ENCODE results near the gene BCAS4.

The BCAS4 gene

DNA sequence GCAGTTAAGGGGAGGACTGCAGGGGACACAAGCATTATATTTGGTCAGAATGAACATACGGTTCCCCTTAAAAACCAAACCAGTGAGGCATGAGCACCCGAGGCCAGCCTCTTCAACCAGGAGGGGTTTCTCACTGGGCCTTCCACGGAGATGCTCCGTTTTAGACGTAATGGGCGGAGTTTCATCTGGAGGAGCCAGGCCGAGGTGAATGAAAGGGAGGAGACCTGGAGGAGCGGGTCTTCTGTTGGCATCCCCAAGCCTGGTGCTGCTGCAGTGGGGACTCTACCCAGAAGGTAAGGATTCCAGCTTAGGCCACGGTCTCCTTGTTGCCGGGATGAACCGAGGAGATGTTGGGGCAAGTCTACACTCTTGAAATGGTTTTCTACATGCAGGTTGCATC is 89.0 kb downstream of the BCAS4 start:
- Histone ChIP-seq H3K36me3 (ENCODE audit: insufficient read depth, low read length) (peaks cover 4% of the 10 kb centered on the region), H3K4me1 (ENCODE audit: insufficient read depth, low read length) (no peaks in the 10 kb centered on the region), H3K9ac (ENCODE audit: low read depth, low read length) (no peak overlapping the region), H3K9me3 (ENCODE audit: insufficient read depth, low read depth, low read length) (no peaks in the 10 kb centered on the region), H3K27me3 (ENCODE audit: insufficient read depth, low read length) (no peaks in the 10 kb centered on the region), H3K4me3 (ENCODE audit: low read length) (no peak overlapping the region), H3K27ac (ENCODE audit: low read depth, low read length) (no peak overlapping the region)
- WGBS: 82% methylated on average over 11 of the region's 11 CpGs

DNA sequence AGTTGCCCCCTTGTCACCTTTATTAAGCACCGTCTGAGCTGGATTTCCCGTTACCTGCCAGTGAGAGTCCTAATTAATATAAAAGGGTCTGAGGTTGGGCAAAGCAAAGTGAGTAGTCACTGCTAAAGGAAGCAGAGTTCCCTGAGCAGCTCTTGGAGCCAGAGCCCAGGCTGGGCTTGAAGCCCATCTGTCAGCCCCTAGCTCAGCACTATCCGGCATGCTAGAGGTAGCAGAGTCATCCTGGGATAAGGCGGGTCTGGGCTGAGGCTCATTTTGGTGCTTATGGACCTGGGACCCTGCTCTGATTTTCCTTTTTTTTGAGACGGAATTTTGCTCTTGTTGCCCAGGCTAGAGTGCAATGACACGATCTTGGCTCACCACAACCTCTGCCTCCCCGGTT is 90.2 kb downstream of the BCAS4 start:
- 89% methylated on average over 7 of the region's 7 CpGs for WGBS
- Histone ChIP-seq H3K4me1 (ENCODE audit: insufficient read depth, low read length) (no peaks in the 10 kb centered on the region), H3K9me3 (ENCODE audit: insufficient read depth, low read depth, low read length) (no peaks in the 10 kb centered on the region)

DNA sequence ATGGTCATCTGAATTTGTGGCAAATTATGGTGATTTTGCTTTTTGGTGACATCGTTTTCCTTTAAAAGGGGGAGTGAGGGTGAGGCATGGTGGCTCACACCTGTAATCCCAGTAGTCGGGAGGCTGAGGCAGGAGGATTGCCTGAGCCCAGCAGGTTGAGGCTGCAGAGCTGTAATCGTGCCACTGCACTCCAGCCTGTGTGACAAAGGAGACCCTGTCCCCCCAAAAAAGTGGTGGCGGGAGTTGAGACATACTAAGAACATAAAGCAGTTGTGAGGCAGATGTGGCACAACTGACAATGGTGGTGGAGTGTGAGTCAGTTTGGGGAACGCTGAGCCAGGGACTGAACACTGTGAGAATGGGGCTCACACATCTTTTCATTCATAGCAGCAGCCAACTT is 90.9 kb downstream of the BCAS4 start:
- WGBS: 93% methylated on average over 5 of the region's 5 CpGs
- no peak overlapping the region; the same call in 1 of the 2 replicates for H3K27ac ChIP-seq (ENCODE audit: low read depth, low read length)
- no peaks in the 10 kb centered on the region for H3K9me3 ChIP-seq (ENCODE audit: insufficient read depth, low read depth, low read length)

More for the DNA sequence above, 90.2 kb downstream of the BCAS4 start:
- Histone ChIP-seq H3K9ac (ENCODE audit: low read depth, low read length) (no peak overlapping the region), H3K27ac (ENCODE audit: low read depth, low read length) (no peak overlapping the region), H3K27me3 (ENCODE audit: insufficient read depth, low read length) (no peaks in the 10 kb centered on the region), H3K36me3 (ENCODE audit: insufficient read depth, low read length) (peaks cover 16% of the 10 kb centered on the region), H3K4me3 (ENCODE audit: low read length) (no peak overlapping the region)

GRCh38 chr20:50886184-50886790 is 91.4 kb downstream of the BCAS4 start:
- Histone ChIP-seq H3K9ac (ENCODE audit: low read depth, low read length) (no peak overlapping the region), H3K4me3 (ENCODE audit: low read length) (no peak overlapping the region), H3K4me1 (ENCODE audit: insufficient read depth, low read length) (no peaks in the 10 kb centered on the region), H3K27ac (ENCODE audit: low read depth, low read length) (no peak overlapping the region; the same call in 1 of the 2 replicates), H3K9me3 (ENCODE audit: insufficient read depth, low read depth, low read length) (no peaks in the 10 kb centered on the region), H3K27me3 (ENCODE audit: insufficient read depth, low read length) (no peaks in the 10 kb centered on the region), H3K36me3 (ENCODE audit: insufficient read depth, low read length) (peaks cover 29% of the 10 kb centered on the region)
- 93% methylated on average over 12 of the region's 12 CpGs for WGBS

More for the DNA sequence above, 90.9 kb downstream of the BCAS4 start:
- Histone ChIP-seq H3K27me3 (ENCODE audit: insufficient read depth, low read length) (no peaks in the 10 kb centered on the region), H3K4me1 (ENCODE audit: insufficient read depth, low read length) (no peaks in the 10 kb centered on the region), H3K4me3 (ENCODE audit: low read length) (no peak overlapping the region), H3K36me3 (ENCODE audit: insufficient read depth, low read length) (peaks cover 24% of the 10 kb centered on the region), H3K9ac (ENCODE audit: low read depth, low read length) (no peak overlapping the region)

DNA sequence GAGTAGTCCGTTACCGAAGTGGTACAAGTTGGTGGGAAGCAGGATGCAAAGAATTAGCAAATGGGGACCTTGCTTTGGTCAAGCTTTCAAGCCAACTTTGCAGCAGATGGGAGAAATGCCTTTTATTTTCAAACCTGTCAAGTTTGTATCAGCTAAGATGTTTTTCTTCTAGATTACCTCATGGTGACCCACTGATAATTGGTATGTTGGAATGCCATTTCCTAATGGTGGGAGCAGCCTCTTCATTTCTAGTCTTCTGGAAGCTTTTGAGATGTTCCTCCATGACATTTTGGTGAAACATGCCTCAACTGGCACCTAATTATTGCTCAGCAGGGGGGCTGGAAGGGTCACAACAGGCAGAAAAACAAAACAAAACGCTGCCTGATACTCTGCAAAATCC is 92.7 kb downstream of the BCAS4 start:
- 94% methylated on average over 3 of the region's 3 CpGs for WGBS
- Histone ChIP-seq H3K27ac (ENCODE audit: low read depth, low read length) (no peak overlapping the region), H3K4me1 (ENCODE audit: insufficient read depth, low read length) (no peaks in the 10 kb centered on the region), H3K9me3 (ENCODE audit: insufficient read depth, low read depth, low read length) (no peaks in the 10 kb centered on the region), H3K27me3 (ENCODE audit: insufficient read depth, low read length) (no peaks in the 10 kb centered on the region), H3K36me3 (ENCODE audit: insufficient read depth, low read length) (peaks cover 42% of the 10 kb centered on the region), H3K9ac (ENCODE audit: low read depth, low read length) (no peak overlapping the region), H3K4me3 (ENCODE audit: low read length) (no peak overlapping the region)

GRCh38 chr20:50891138-50891537 is 96.3 kb downstream of the BCAS4 start:
- no peaks in the 10 kb centered on the region for H3K27me3 ChIP-seq (ENCODE audit: insufficient read depth, low read length)
- H3K4me3 ChIP-seq (ENCODE audit: low read length): no peak overlapping the region
- no peak overlapping the region for H3K27ac ChIP-seq (ENCODE audit: low read depth, low read length)
- peaks cover 77% of the 10 kb centered on the region for H3K36me3 ChIP-seq (ENCODE audit: insufficient read depth, low read length)
- H3K9ac ChIP-seq (ENCODE audit: low read depth, low read length): no peak overlapping the region
- 93% methylated on average over 5 of the region's 5 CpGs for WGBS
- H3K9me3 ChIP-seq (ENCODE audit: insufficient read depth, low read depth, low read length): no peaks in the 10 kb centered on the region
- H3K4me1 ChIP-seq (ENCODE audit: insufficient read depth, low read length): no peaks in the 10 kb centered on the region

DNA sequence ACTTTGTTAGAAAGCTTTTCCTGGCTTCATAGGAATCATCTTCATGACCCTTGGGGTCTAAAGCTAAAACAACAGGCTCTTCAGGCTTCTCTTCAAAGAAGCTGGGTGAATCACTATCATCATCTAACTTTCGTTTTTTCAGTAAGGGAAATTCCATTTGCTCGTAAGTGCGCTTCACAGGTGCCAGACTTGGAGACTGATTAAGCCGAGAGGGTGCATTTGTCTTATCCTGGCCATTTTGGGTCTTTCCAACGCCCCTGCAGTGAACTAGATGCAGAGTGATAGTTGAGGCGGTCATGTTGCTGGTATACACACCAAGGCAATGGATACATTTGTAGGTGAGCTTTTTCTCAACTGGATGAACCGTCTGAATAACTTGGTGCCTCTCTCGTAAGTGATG is 97.5 kb downstream of the BCAS4 start:
- H3K27me3 ChIP-seq (ENCODE audit: insufficient read depth, low read length): no peaks in the 10 kb centered on the region
- peaks cover 88% of the 10 kb centered on the region for H3K36me3 ChIP-seq (ENCODE audit: insufficient read depth, low read length)
- no peaks in the 10 kb centered on the region for H3K9me3 ChIP-seq (ENCODE audit: insufficient read depth, low read depth, low read length)
- no peak overlapping the region for H3K4me3 ChIP-seq (ENCODE audit: low read length)
- H3K27ac ChIP-seq (ENCODE audit: low read depth, low read length): no peak overlapping the region
- no peak overlapping the region for H3K9ac ChIP-seq (ENCODE audit: low read depth, low read length)
- H3K4me1 ChIP-seq (ENCODE audit: insufficient read depth, low read length): no peaks in the 10 kb centered on the region
- 97% methylated on average over 8 of the region's 8 CpGs for WGBS

GRCh38 chr20:50893620-50894019 is 98.8 kb downstream of the BCAS4 start:
- no peak overlapping the region for H3K27ac ChIP-seq (ENCODE audit: low read depth, low read length)
- WGBS: 98% methylated on average over 7 of the region's 7 CpGs
- no peaks in the 10 kb centered on the region for H3K4me1 ChIP-seq (ENCODE audit: insufficient read depth, low read length)
- H3K9me3 ChIP-seq (ENCODE audit: insufficient read depth, low read depth, low read length): no peaks in the 10 kb centered on the region
- H3K36me3 ChIP-seq (ENCODE audit: insufficient read depth, low read length): peaks cover 98% of the 10 kb centered on the region
- H3K4me3 ChIP-seq (ENCODE audit: low read length): no peak overlapping the region
- H3K9ac ChIP-seq (ENCODE audit: low read depth, low read length): no peak overlapping the region
- no peaks in the 10 kb centered on the region for H3K27me3 ChIP-seq (ENCODE audit: insufficient read depth, low read length)

- no peaks in the 10 kb centered on the region for H3K9me3 ChIP-seq (ENCODE audit: insufficient read depth, low read depth, low read length)
- 97% methylated on average over 8 of the region's 8 CpGs for WGBS
- H3K27ac ChIP-seq (ENCODE audit: low read depth, low read length): no peak overlapping the region
- no peaks in the 10 kb centered on the region for H3K4me1 ChIP-seq (ENCODE audit: insufficient read depth, low read length)
- H3K36me3 ChIP-seq (ENCODE audit: insufficient read depth, low read length): peaks cover 98% of the 10 kb centered on the region
- H3K4me3 ChIP-seq (ENCODE audit: low read length): no peak overlapping the region
- no peak overlapping the region for H3K9ac ChIP-seq (ENCODE audit: low read depth, low read length)
- no peaks in the 10 kb centered on the region for H3K27me3 ChIP-seq (ENCODE audit: insufficient read depth, low read length)
Measured at GRCh38 chr20:50895111-50895830, 100.4 kb downstream of the BCAS4 start.

DNA sequence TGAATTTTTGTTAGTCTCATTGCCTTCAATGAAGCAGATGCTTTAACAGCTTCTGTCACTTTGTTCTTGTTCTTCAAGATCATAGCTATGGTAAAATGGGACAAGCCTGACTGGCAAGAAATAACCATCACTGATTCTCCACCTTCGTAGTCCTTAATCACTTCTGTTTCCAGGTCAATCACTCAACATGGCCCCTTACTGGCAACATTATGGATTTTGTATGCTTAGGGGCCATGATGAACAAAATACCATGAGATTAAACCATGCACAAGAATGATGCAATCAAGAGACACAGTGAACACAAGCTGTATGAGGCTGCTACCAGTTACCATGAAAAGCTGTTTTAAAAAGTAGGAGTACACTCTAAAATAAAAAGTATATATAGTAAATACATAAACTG is 103.6 kb downstream of the BCAS4 start:
- H3K4me3 ChIP-seq (ENCODE audit: low read length): no peak overlapping the region
- no peak overlapping the region for H3K27ac ChIP-seq (ENCODE audit: low read depth, low read length)
- no peaks in the 10 kb centered on the region for H3K9me3 ChIP-seq (ENCODE audit: insufficient read depth, low read depth, low read length)
- no peaks in the 10 kb centered on the region for H3K27me3 ChIP-seq (ENCODE audit: insufficient read depth, low read length)
- WGBS: 89% methylated on average over 1 of the region's 1 CpG
- no peak overlapping the region for H3K9ac ChIP-seq (ENCODE audit: low read depth, low read length)
- H3K36me3 ChIP-seq (ENCODE audit: insufficient read depth, low read length): peaks cover 98% of the 10 kb centered on the region
- H3K4me1 ChIP-seq (ENCODE audit: insufficient read depth, low read length): no peaks in the 10 kb centered on the region

GRCh38 chr20:50900261-50900660 is 105.4 kb downstream of the BCAS4 start:
- Histone ChIP-seq H3K27me3 (ENCODE audit: insufficient read depth, low read length) (no peaks in the 10 kb centered on the region), H3K9ac (ENCODE audit: low read depth, low read length) (no peak overlapping the region), H3K27ac (ENCODE audit: low read depth, low read length) (no peak overlapping the region), H3K36me3 (ENCODE audit: insufficient read depth, low read length) (peaks cover 97% of the 10 kb centered on the region), H3K4me3 (ENCODE audit: low read length) (no peak overlapping the region), H3K4me1 (ENCODE audit: insufficient read depth, low read length) (no peaks in the 10 kb centered on the region), H3K9me3 (ENCODE audit: insufficient read depth, low read depth, low read length) (no peaks in the 10 kb centered on the region)
- WGBS: 97% methylated on average over 7 of the region's 7 CpGs

Data from HUES64 (cell line).